Spleen (tissue), 11 donors: ENCODE results near the gene CER1. TPM values are rescaled to one million over a fixed set of nuclear protein-coding genes. Genes with fewer than 3 reads are reported as not detected.

Experiments used
- DNase-seq: peaks from one replicate; pipeline ENCODE4 v3.0.0-alpha.2; 2020
- H3K27ac ChIP-seq, 8 donors: fragments of 200-600 bp; sonication (generic) in 7 of 8; 1 replicate in 4 of 8; 2 replicates in 4 of 8; pipeline versions ENCODE4 v1.5.0 to v1.8.0; 2016 to 2021; ENCODE audit warnings: inconsistent platforms in 4 of 8, mild to moderate bottlenecking in 4 of 8, moderate library complexity in 1 of 8
- H3K27me3 ChIP-seq, 7 donors: fragments of 200-600 bp; sonication (generic) in 6 of 7; replicated peaks in 1 of 7; 1 replicate in 4 of 7; 2 replicates in 3 of 7; pipeline versions ENCODE4 v1.5.0 to v1.8.0; 2016 to 2021; ENCODE audit warnings: inconsistent platforms in 3 of 7, mild to moderate bottlenecking in 1 of 7
- H3K36me3 ChIP-seq, 6 donors: fragments of 200-600 bp; sonication (generic) in 5 of 6; 1 replicate in 4 of 6; 2 replicates in 2 of 6; pipeline versions ENCODE4 v1.5.0 to v1.8.0; 2016 to 2021; ENCODE audit warnings: inconsistent platforms in 2 of 6
- H3K4me1 ChIP-seq, 6 donors: fragments of 200-600 bp; sonication (generic) in 5 of 6; 1 replicate in 3 of 6; 2 replicates in 3 of 6; pipeline versions ENCODE4 v1.5.0 to v1.8.0; 2016 to 2021; ENCODE audit warnings: inconsistent platforms in 3 of 6
- H3K4me3 ChIP-seq, 8 donors: fragments of 200-600 bp; sonication (generic) in 7 of 8; 1 replicate in 4 of 8; 2 replicates in 4 of 8; pipeline versions ENCODE4 v1.5.0 to v1.8.0; 2016 to 2021; ENCODE audit warnings: inconsistent platforms in 4 of 8, mild to moderate bottlenecking in 4 of 8, moderate library complexity in 2 of 8
- H3K9me3 ChIP-seq, 8 donors: fragments of 200-600 bp; sonication (generic) in 7 of 8; 1 replicate in 4 of 8; 2 replicates in 4 of 8; pipeline versions ENCODE4 v1.5.0 to v1.8.0; 2016 to 2021; ENCODE audit warnings: inconsistent platforms in 4 of 8
- CTCF ChIP-seq, 11 experiments: fragments of 200-600 bp in 7 of 11; fragments of 450-650 bp in 4 of 11; sonication (generic) in 4 of 11; IDR thresholded peaks in 8 of 11; conservative IDR thresholded peaks in 3 of 11; 1 replicate in 7 of 11; 2 replicates in 4 of 11; pipeline versions ENCODE4 v1.4.0 to v1.8.0; 2016 to 2021; ENCODE audit warnings: antibody characterized with exemption in 11 of 11, inconsistent platforms in 4 of 11, mild to moderate bottlenecking in 1 of 11
- POLR2A ChIP-seq, 3 donors: fragments of 450-650 bp; IDR thresholded peaks; one replicate each; pipeline ENCODE4 v1.5.1; 2017; ENCODE audit warnings: antibody characterized with exemption in 3 of 3, mild to moderate bottlenecking in 1 of 3
- POLR2AphosphoS5 ChIP-seq, 3 donors: sonication (generic); formaldehyde crosslinking; IDR thresholded peaks; one replicate each; pipeline ENCODE4 v1.5.1; 2017; ENCODE audit warnings: antibody characterized with exemption in 3 of 3
- WGBS, 5 donors: extraction: QIAGEN DNeasy Blood & Tissue Kit in 3 of 5; methylation state at CpG; one replicate each; pipeline versions ENCODE4 v1.1.5 to v1.1.7; 2013 to 2018; 5-methylcytosine and 5-hydroxymethylcytosine counted together
- intact Hi-C: fragments of 100-400 bp; cut with DNase I; formaldehyde crosslinking; loops from one replicate; pipeline ENCODE4 v1.15.0; 2023; ENCODE audit warnings: low total_unique reads
- polyA plus RNA-seq, 3 donors: library from polyadenylated mRNA; stranded (reverse); fragments of 200-250 nt; gene quantifications; one replicate each; pipeline ENCODE4 v1.2.1, GENCODE V29; 2013
- total RNA-seq, 7 donors: library from RNA; depleted of rRNA in 3 of 7; stranded (reverse); fragments of >200 nt in 3 of 7; fragmentation: NEBNext Ultra II Directional in 4 of 7; extraction: Animal tissue kit (Norgen Biotek cat#: 25700) in 4 of 7; gene quantifications; one replicate each; pipeline versions ENCODE4 v1.1.0 to v1.2.1, GENCODE V29; 2016 to 2021
- donor health status: healthy with polysubstance abuse.
- donor health status: DM: no; HTN: no; CAD: no; lungs with moderate emphysema.
- donor health status: DM: no; HTN: no; CAD: no.
- donor health status: Bipolar disorder and iron deficiency.
- donor health status: healthy.
- donor health status: DM: no; HTN: no; CAD: no.
- donor health status: DM: yes; HTN: yes; CAD: no.

The CER1 gene
- total and polyA plus RNA-seq, 10 donors, result not detected

GRCh38 chr9:14678776-14679175, 43.8 kb downstream of the CER1 start:
- 95 to 99% (median 96%) methylated on average over 3 of the region's 3 CpGs for WGBS, 5 donors
- DNase-seq, result no peak
- Histone ChIP-seq H3K9me3 (no peaks in the 10 kb centered on the region), H3K4me3 (no peak overlapping the region), H3K27ac (no peak overlapping the region), H3K36me3 (peaks cover 0 to 58% (median 3%) of the 10 kb centered on the region in 6 donors), H3K27me3 (no peaks in the 10 kb centered on the region), H3K4me1 (peaks cover 0 to 8% (median 1%) of the 10 kb centered on the region in 6 donors)
- intact Hi-C loops, result no loop called here
- TF ChIP-seq POLR2AphosphoS5 (IDR thresholded peaks at IDR 0.05), result no peak
- no peak for TF ChIP-seq POLR2A (IDR thresholded peaks at IDR 0.05)
- no peak for TF ChIP-seq CTCF (IDR thresholded peaks at IDR 0.05 in 8 of 11, conservative IDR thresholded peaks at IDR 0.05 in 3 of 11)

GRCh38 chr9:14677872-14678271, 44.7 kb downstream of the CER1 start:
- intact Hi-C loops, result no loop called here
- Histone ChIP-seq H3K9me3 (no peaks in the 10 kb centered on the region), H3K4me1 (peaks cover 0 to 8% (median 1%) of the 10 kb centered on the region in 6 donors), H3K27ac (no peak overlapping the region), H3K4me3 (no peak overlapping the region), H3K36me3 (peaks cover 0 to 59% (median 5%) of the 10 kb centered on the region in 6 donors), H3K27me3 (no peaks in the 10 kb centered on the region)
- no peak for DNase-seq
- no peak for TF ChIP-seq POLR2A (IDR thresholded peaks at IDR 0.05)
- TF ChIP-seq CTCF (IDR thresholded peaks at IDR 0.05 in 8 of 11, conservative IDR thresholded peaks at IDR 0.05 in 3 of 11), result no peak
- TF ChIP-seq POLR2AphosphoS5 (IDR thresholded peaks at IDR 0.05), result no peak
- WGBS, 5 donors, result 92 to 96% (median 95%) methylated on average over 6 of the region's 6 CpGs

- no peak for DNase-seq
- Histone ChIP-seq H3K36me3 (peaks cover 0 to 58% (median 5%) of the 10 kb centered on the region in 6 donors), H3K4me3 (no peak overlapping the region), H3K4me1 (peaks cover 0 to 8% (median 1%) of the 10 kb centered on the region in 6 donors), H3K27ac (no peak overlapping the region), H3K27me3 (no peaks in the 10 kb centered on the region), H3K9me3 (no peaks in the 10 kb centered on the region)
- intact Hi-C loops, result no loop called here
- TF ChIP-seq POLR2AphosphoS5 (IDR thresholded peaks at IDR 0.05), result no peak
- 83 to 97% (median 86%) methylated on average over 2 of the region's 2 CpGs for WGBS, 5 donors
Observed at GRCh38 chr9:14677396-14677795, 45.1 kb downstream of the CER1 start.

- intact Hi-C loops, result no loop called here
- TF ChIP-seq POLR2AphosphoS5 (IDR thresholded peaks at IDR 0.05) (no peak), CTCF (IDR thresholded peaks at IDR 0.05 in 8 of 11, conservative IDR thresholded peaks at IDR 0.05 in 3 of 11) (no peak), POLR2A (IDR thresholded peaks at IDR 0.05) (no peak)
- no peak overlapping the region for H3K27ac ChIP-seq
- DNase-seq, result no peak
- H3K36me3 ChIP-seq, result peaks cover 0 to 65% (median 7%) of the 10 kb centered on the region in 6 donors
- H3K4me3 ChIP-seq, result no peak overlapping the region
- no peaks in the 10 kb centered on the region for H3K9me3 ChIP-seq
- H3K4me1 ChIP-seq, result peaks cover 0 to 4% (median 0%) of the 10 kb centered on the region in 6 donors
- WGBS, 5 donors, result 39 to 55% (median 46%) methylated on average over 3 of the region's 3 CpGs
- H3K27me3 ChIP-seq, result no peaks in the 10 kb centered on the region
Observed at GRCh38 chr9:14674630-14675029, 47.9 kb downstream of the CER1 start.

- no peak overlapping the region for H3K4me3 ChIP-seq
- no peak overlapping the region for H3K27ac ChIP-seq
- DNase-seq, result no peak
- WGBS, 5 donors, result 71 to 79% (median 74%) methylated on average over 3 of the region's 3 CpGs
- TF ChIP-seq POLR2A (IDR thresholded peaks at IDR 0.05) (no peak), CTCF (IDR thresholded peaks at IDR 0.05 in 8 of 11, conservative IDR thresholded peaks at IDR 0.05 in 3 of 11) (no peak), POLR2AphosphoS5 (IDR thresholded peaks at IDR 0.05) (no peak)
- H3K36me3 ChIP-seq, result peaks cover 0 to 39% (median 7%) of the 10 kb centered on the region in 6 donors
- H3K9me3 ChIP-seq, result no peaks in the 10 kb centered on the region
- intact Hi-C loops, result no loop called here
- H3K4me1 ChIP-seq, result peaks cover 0 to 4% (median 0%) of the 10 kb centered on the region in 6 donors
- H3K27me3 ChIP-seq, result no peaks in the 10 kb centered on the region
Observed at GRCh38 chr9:14671377-14671776, 51.2 kb downstream of the CER1 start.
